Heart left ventricle (tissue), 13 donors: Measurements from ENCODE around the gene UNC13B.

Experiments used
- CTCF ChIP-seq, 12 donors: fragments of 200-600 bp; sonication (generic) in 4 of 12; IDR thresholded peaks; one replicate each; pipeline versions ENCODE4 v1.5.0 to v1.8.0; 2018 to 2022; ENCODE audit warnings: antibody characterized with exemption in 12 of 12, mild to moderate bottlenecking in 5 of 12
- POLR2A ChIP-seq, 2 donors: fragments of 450-650 bp; IDR thresholded peaks; one replicate each; pipeline ENCODE4 v1.6.1; 2017; ENCODE audit warnings: antibody characterized with exemption in 2 of 2, mild to moderate bottlenecking in 2 of 2, moderate library complexity in 2 of 2
- donor health status: ischemic (EF 13 %, LVEDD 7.1; RV severe dilation, severe dysfunction).
- donor health status: DM: no; HTN: yes; CAD: no.
- donor health status: DM: no; HTN: no; CAD: no.
- donor health status: ischemic (EF 25% LVEDD 6.9; RV normal size, moderate dysfunction).
- donor health status: ischemic (EF 25% LVEDD 5.7; RV mildly dilated, moderate dysfunction).
- donor health status: ischemic (EF 35%, LVEDD 5.7; RV mildly dilated, moderate dysfunction).
- donor health status: nonischemic (EF 11% LVEDD 7.7; RV severe dilation, severe dysfunction).
- donor health status: DM: yes; HTN: yes; CAD: no.
- donor health status: PGD.
- donor health status: ischemic (EF 29% LVEDD 5.4; RV normal size, mild dysfunction).
- donor health status: nonischemic (EF 23%, LVEDD 6.1; RV moderate dilation, normal function).

GRCh38 chr9:35115680-35116538 lies 45.9 kb upstream of the UNC13B start, which contains the start of gene ATOSB:
- TF ChIP-seq CTCF (IDR thresholded peaks at IDR 0.05), result no peak
- TF ChIP-seq POLR2A (IDR thresholded peaks at IDR 0.05), result peak in 1 of 2 donors; percentile 67
